SK-N-SH (cell line): ENCODE measurements around the gene RFX7. TPM values are rescaled to one million over a fixed set of nuclear protein-coding genes. Genes with fewer than 3 reads are reported as not detected.

Source experiments
- CTCF ChIA-PET: fragments of 300-600, 350-600 bp; formaldehyde crosslinking; extraction: SDS; loops from one replicate; lab custom pipeline; 2021; lab: Yijun Ruan, JAX
- POLR2A ChIA-PET: fragments of 350-600 bp; sonication (Branson Sonifier 250); formaldehyde crosslinking; extraction: SDS; loops from one replicate; lab custom pipeline; 2020; ENCODE audit warnings: antibody characterized with exemption, inconsistent platforms; lab: Yijun Ruan, JAX
- DNase-seq: peaks from one replicate; pipeline ENCODE4 v3.0.0; 2012
- H2AFZ ChIP-seq: fragments of 200-600 bp; sonication (generic); 2 replicates; pipeline ENCODE4 v1.8.1; 2016; ENCODE audit warnings: antibody characterized with exemption, mild to moderate bottlenecking, low read depth
- H3F3A ChIP-seq: fragments of 200-600 bp; sonication (generic); replicated peaks from 2 replicates; pipeline ENCODE3; 2016; ENCODE audit warnings: antibody characterized with exemption, mild to moderate bottlenecking; ENCODE audit not compliant: insufficient read depth
- H3K27ac ChIP-seq, 2 experiments: fragments of 200-500 bp in 1 of 2; fragments of 200-600 bp in 1 of 2; sonication (Bioruptor generic) in 1 of 2; sonication (generic), shearing (Covaris generic) in 1 of 2; 2 replicates each; pipeline versions ENCODE4 v1.5.1 to v1.6.1; 2014 to 2016; ENCODE audit warnings: low read depth in 2 of 2, inconsistent platforms in 1 of 2, low read length in 1 of 2, mild to moderate bottlenecking in 1 of 2, mixed read lengths in 1 of 2
- H3K27me3 ChIP-seq: fragments of 200-600 bp; sonication (generic), shearing (Covaris generic); 2 replicates; pipeline ENCODE4 v1.6.1; 2016; ENCODE audit warnings: mixed run types; ENCODE audit not compliant: insufficient read depth
- H3K36me3 ChIP-seq, 2 experiments: fragments of 200-500 bp in 1 of 2; fragments of 200-600 bp in 1 of 2; sonication (Bioruptor generic) in 1 of 2; sonication (generic) in 1 of 2; replicated peaks in 1 of 2; 2 replicates each; pipeline versions ENCODE3 to v1.5.1; 2014 to 2016; ENCODE audit warnings: low read length in 1 of 2, mild to moderate bottlenecking in 1 of 2; ENCODE audit not compliant: insufficient read depth in 2 of 2, control insufficient read depth in 1 of 2
- H3K4me1 ChIP-seq, 2 experiments: fragments of 200-500 bp in 1 of 2; fragments of 200-600 bp in 1 of 2; sonication (Bioruptor generic) in 1 of 2; sonication (generic), shearing (Covaris generic) in 1 of 2; 2 replicates each; pipeline versions ENCODE4 v1.5.1 to v1.6.1; 2014 to 2016; ENCODE audit warnings: low read depth in 1 of 2, low read length in 1 of 2, mixed run types in 1 of 2; ENCODE audit not compliant: insufficient read depth in 2 of 2, control insufficient read depth in 1 of 2
- H3K4me2 ChIP-seq: fragments of 200-600 bp; sonication (generic), shearing (Covaris generic); 2 replicates; pipeline ENCODE4 v1.6.1; 2017; ENCODE audit warnings: mixed run types
- H3K4me3 ChIP-seq, 2 experiments: fragments of 200-500 bp in 1 of 2; fragments of 200-600 bp in 1 of 2; sonication (Bioruptor generic) in 1 of 2; sonication (generic), shearing (Covaris generic) in 1 of 2; 2 replicates each; pipeline versions ENCODE4 v1.5.1 to v1.8.1; 2014 to 2016; ENCODE audit warnings: low read depth in 2 of 2, inconsistent platforms in 1 of 2, low read length in 1 of 2, mild to moderate bottlenecking in 1 of 2, mixed read lengths in 1 of 2, moderate library complexity in 1 of 2
- H3K79me2 ChIP-seq: fragments of 200-600 bp; sonication (generic); 2 replicates; pipeline ENCODE4 v1.8.1; 2017; ENCODE audit warnings: mild to moderate bottlenecking; ENCODE audit not compliant: insufficient read depth
- H3K9ac ChIP-seq: fragments of 200-600 bp; sonication (generic); 2 replicates; pipeline ENCODE4 v1.6.1; 2017; ENCODE audit warnings: mixed run types
- H3K9me2 ChIP-seq: fragments of 200-600 bp; sonication (generic); 2 replicates; pipeline ENCODE4 v1.6.1; 2017; ENCODE audit warnings: mixed run types
- H3K9me3 ChIP-seq: fragments of 200-600 bp; sonication (generic); 2 replicates; pipeline ENCODE4 v1.6.1; 2017; ENCODE audit warnings: mixed run types, mild to moderate bottlenecking, moderate library complexity
- H4K20me1 ChIP-seq: fragments of 200-600 bp; sonication (generic); 2 replicates; pipeline ENCODE4 v1.6.1; 2017; ENCODE audit warnings: mild to moderate bottlenecking, mixed run types; ENCODE audit not compliant: insufficient read depth
- ELF1 ChIP-seq: IDR thresholded peaks from 2 replicates; pipeline ENCODE4 v1.4.0; 2012
- FOXJ3 ChIP-seq: sonication (generic); formaldehyde crosslinking; IDR thresholded peaks from 2 replicates; pipeline ENCODE4 v1.5.1; 2020; ENCODE audit warnings: mild to moderate bottlenecking, missing genetic modification reagents
- GABPA ChIP-seq: IDR thresholded peaks from 2 replicates; pipeline ENCODE4 v1.4.0; 2012; ENCODE audit warnings: low read depth, mild to moderate bottlenecking
- GATA2 ChIP-seq: sonication (generic); formaldehyde crosslinking; IDR thresholded peaks from 2 replicates; pipeline ENCODE4 v1.5.0; 2020; ENCODE audit warnings: mild to moderate bottlenecking, missing genetic modification reagents
- IRF3 ChIP-seq: fragments of 150-350 bp; IDR thresholded peaks from 2 replicates; pipeline ENCODE4 v1.6.1; 2016; ENCODE audit warnings: mild to moderate bottlenecking, low read depth, low read length
- JUND ChIP-seq: IDR thresholded peaks from 2 replicates; pipeline ENCODE4 v1.4.0; 2012
- MXI1 ChIP-seq: IDR thresholded peaks from 2 replicates; pipeline ENCODE4 v1.6.1; 2012; ENCODE audit warnings: mild to moderate bottlenecking, low read depth, low read length, improper control_type of control experiment
- NRF1 ChIP-seq: IDR thresholded peaks from 2 replicates; pipeline ENCODE4 v1.6.1; 2012; ENCODE audit warnings: low read depth, mild to moderate bottlenecking, low read length
- PBX3 ChIP-seq: IDR thresholded peaks from 2 replicates; pipeline ENCODE4; 2012
- RAD21 ChIP-seq: IDR thresholded peaks from 2 replicates; pipeline ENCODE4 v1.6.1; 2012; ENCODE audit warnings: mild to moderate bottlenecking, low read length
- REST ChIP-seq: IDR thresholded peaks from 2 replicates; pipeline ENCODE4 v1.6.1; 2012; ENCODE audit warnings: mild to moderate bottlenecking, low read depth, low read length, moderate library complexity
- SMC3 ChIP-seq: IDR thresholded peaks from 2 replicates; pipeline ENCODE4 v1.6.1; 2012; ENCODE audit warnings: low read depth, low read length, improper control_type of control experiment
- TCF12 ChIP-seq: IDR thresholded peaks from 2 replicates; pipeline ENCODE4 v1.4.0; 2012
- TEAD4 ChIP-seq: IDR thresholded peaks from 2 replicates; pipeline ENCODE4 v1.4.0; 2012; ENCODE audit warnings: mild to moderate bottlenecking, borderline replicate concordance; ENCODE audit not compliant: insufficient read depth
- USF1 ChIP-seq: IDR thresholded peaks from 2 replicates; pipeline ENCODE4 v1.4.0; 2012; ENCODE audit warnings: low read depth, borderline replicate concordance
- USF2 ChIP-seq: fragments of 150-350 bp; IDR thresholded peaks from 2 replicates; pipeline ENCODE4 v1.6.1; 2017; ENCODE audit warnings: antibody characterized with exemption, low read length, low read depth, borderline replicate concordance
- ZBTB33 ChIP-seq: IDR thresholded peaks from 2 replicates; pipeline ENCODE4 v1.4.0; 2012; ENCODE audit warnings: low read depth, borderline replicate concordance
- WGBS: methylation state at CpG from one replicate; pipeline ENCODE4 v1.1.6; 2017; ENCODE audit warnings: low lambda C conversion rate; 5-methylcytosine and 5-hydroxymethylcytosine counted together
- polyA plus RNA-seq, 3 experiments: library from polyadenylated mRNA; depleted of rRNA; stranded (reverse); fragments of >200 nt; gene quantifications; 2 replicates each; pipeline ENCODE4 v1.2.3, GENCODE V29; 2012

RFX7 gene
- polyA plus RNA-seq, 1 of the 3 experiments (the other 2 are of a cell fraction): 2.7 TPM

- peaks cover 96% of the 10 kb centered on the region for H3K79me2 ChIP-seq
- H3F3A ChIP-seq: no peaks in the 10 kb centered on the region
- H3K9ac ChIP-seq: no peak overlapping the region
- no peak for TF ChIP-seq ELF1
- TF ChIP-seq, all 33 proteins: peak for 0
- DNase-seq: no peak
- CTCF ChIA-PET: no interaction called here
- Histone ChIP-seq H2AFZ (no peak overlapping the region), H3K27me3 (no peaks in the 10 kb centered on the region), H3K36me3 (peaks cover 0 to 16% of the 10 kb centered on the region in 2 experiments), H4K20me1 (peaks cover 3% of the 10 kb centered on the region; the same call in 1 of the 2 replicates), H3K4me1 (peaks cover 0 to 2% of the 10 kb centered on the region in 2 experiments; a peak in 1 of 4 replicates), H3K9me2 (no peaks in the 10 kb centered on the region), H3K4me2 (no peak overlapping the region), H3K9me3 (no peaks in the 10 kb centered on the region), H3K4me3 (no peak overlapping the region), H3K27ac (no peak overlapping the region)
- POLR2A ChIA-PET: no interaction called here
- WGBS: 85% methylated on average over 2 of the region's 6 CpGs
Observed at GRCh38 chr15:56150204-56150603, 93.5 kb downstream of the RFX7 start.

GRCh38 chr15:56148064-56148463, 95.6 kb downstream of the RFX7 start:
- CTCF ChIA-PET: interaction anchor here (0.9 kb wide), 1 partner anchor 20 kb away, joined by 4 read pairs; no protein-coding TSS in a partner anchor
- TF ChIP-seq ELF1 (no peak), TEAD4 (no peak), PBX3 (no peak), NRF1 (no peak), SMC3 (no peak), USF1 (no peak), RAD21 (no peak), USF2 (no peak), GABPA (no peak), FOXJ3 (no peak), TCF12 (no peak), ZBTB33 (no peak), JUND (no peak), MXI1 (no peak), GATA2 (CRISPR knock-in tag) (no peak), REST (no peak), IRF3 (no peak)

More at GRCh38 chr15:56148064-56148463, 95.6 kb downstream of the RFX7 start:
- DNase-seq: no peak
- H3K27ac ChIP-seq: no peak overlapping the region
- no peak overlapping the region for H3K4me2 ChIP-seq
- H3K79me2 ChIP-seq: peaks cover 93% of the 10 kb centered on the region
- POLR2A ChIA-PET: no interaction called here
- peaks cover 6% of the 10 kb centered on the region for H3F3A ChIP-seq
- WGBS: 95% methylated on average over 3 of the region's 3 CpGs
- H4K20me1 ChIP-seq: peaks cover 8% of the 10 kb centered on the region; the same call in 1 of the 2 replicates
- H3K4me3 ChIP-seq: no peak overlapping the region
- H3K36me3 ChIP-seq: peaks cover 8 to 30% of the 10 kb centered on the region in 2 experiments
- no peaks in the 10 kb centered on the region for H3K27me3 ChIP-seq
- H3K9ac ChIP-seq: no peak overlapping the region
- peaks cover 0 to 7% of the 10 kb centered on the region in 2 experiments; a peak in 2 of 4 replicates for H3K4me1 ChIP-seq
- no peak overlapping the region for H2AFZ ChIP-seq
- H3K9me3 ChIP-seq: no peaks in the 10 kb centered on the region
- H3K9me2 ChIP-seq: no peaks in the 10 kb centered on the region
